ENCODE data around the gene PLEKHA8.
A peak's percentile ranks its signal among the peaks of the same experiment; 100 is the strongest.

The PLEKHA8 gene

DNA sequence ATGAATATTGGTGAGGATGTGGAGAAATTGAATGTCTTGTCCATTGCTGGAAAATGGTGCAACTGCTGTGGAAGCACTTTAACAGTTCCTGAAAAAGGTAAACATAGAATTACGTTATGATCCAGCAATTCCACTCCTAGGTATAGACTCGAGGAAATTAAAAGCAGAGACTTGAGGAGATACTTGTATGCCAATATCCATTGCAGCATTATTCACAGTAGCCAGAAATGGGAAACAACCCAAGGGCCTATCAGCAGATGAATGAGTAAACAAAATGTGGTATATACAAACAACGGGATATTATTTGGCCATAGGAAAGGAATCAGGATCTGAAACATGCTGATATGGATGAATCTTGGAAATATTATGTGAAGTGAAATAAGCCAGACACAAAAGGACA, 74.1 kb downstream of the PLEKHA8 start:
- no peak for DNase-seq (ENCODE audit: low read depth in 1 of 2, low spot score in 1 of 2)

DNA sequence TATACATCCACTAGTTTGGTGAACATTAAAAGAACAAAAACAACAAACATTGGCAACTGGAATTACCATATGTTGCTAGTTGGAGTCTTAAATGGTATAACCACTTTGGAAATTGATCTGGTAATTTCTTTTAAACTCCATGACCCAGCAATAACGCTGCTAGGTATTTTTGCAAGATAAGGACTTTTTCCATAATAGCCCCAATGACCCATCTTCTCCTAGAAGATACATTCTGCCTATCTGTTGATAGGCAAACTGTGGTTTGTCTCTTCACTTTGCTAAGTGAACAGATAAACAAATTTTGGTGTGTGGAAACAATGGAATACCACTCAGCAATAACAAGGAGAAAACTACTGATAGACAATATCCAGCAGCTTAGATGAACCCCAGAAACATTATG, 75.9 kb downstream of the PLEKHA8 start:
- no peak for DNase-seq (ENCODE audit: low read depth in 1 of 2, low spot score in 1 of 2)

DNA sequence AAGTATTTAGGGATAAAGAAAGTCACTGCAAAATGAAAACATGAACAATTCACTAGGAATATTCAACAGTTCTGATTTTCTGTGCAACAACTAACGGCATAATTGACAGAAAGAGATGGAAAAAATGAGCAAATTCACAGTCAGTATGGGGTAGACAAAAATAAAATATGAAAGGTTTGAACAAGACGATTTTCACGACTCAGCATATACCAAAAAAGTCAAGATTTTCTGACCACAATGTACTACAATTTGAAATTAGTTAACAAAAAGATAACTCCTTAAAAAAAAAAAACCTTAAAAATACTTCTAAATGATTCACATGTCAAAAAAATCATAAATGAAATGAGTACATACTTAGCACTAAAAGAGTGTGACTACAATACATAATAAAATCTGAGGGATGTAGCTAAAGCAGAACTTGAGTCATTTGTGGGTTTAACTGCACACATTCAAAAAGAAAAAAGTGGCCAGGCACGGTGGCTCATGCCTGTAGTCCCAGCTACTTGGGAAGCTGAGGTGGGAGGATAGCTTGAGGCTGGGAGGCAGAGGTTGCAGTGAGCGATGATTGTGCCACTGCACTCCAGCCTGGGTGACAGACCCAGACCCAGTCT, 84.0 kb downstream of the PLEKHA8 start:
- no peak for DNase-seq (ENCODE audit: low read depth in 1 of 2, low spot score in 1 of 2)

DNA sequence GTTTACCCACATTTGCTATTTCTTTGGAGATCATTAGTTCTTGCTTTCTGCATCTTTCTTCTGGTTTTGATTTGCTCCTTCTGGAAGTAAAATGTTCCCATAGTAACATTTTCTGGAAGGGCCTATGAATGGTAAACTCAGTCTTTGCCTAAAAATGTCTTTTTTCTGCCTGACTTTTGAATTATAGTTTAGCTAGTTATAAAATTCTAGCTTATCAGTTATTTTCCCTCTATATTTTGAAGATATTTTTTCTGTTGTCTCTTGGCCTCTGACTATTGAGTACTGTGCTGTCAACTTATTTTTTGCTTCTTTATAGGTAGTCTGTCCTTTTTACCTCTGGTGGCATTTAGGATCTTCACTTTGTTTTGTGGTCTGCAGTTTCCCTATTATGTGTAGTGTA, 84.9 kb downstream of the PLEKHA8 start:
- DNase-seq (ENCODE audit: low read depth in 1 of 2, low spot score in 1 of 2), result no peak

DNA sequence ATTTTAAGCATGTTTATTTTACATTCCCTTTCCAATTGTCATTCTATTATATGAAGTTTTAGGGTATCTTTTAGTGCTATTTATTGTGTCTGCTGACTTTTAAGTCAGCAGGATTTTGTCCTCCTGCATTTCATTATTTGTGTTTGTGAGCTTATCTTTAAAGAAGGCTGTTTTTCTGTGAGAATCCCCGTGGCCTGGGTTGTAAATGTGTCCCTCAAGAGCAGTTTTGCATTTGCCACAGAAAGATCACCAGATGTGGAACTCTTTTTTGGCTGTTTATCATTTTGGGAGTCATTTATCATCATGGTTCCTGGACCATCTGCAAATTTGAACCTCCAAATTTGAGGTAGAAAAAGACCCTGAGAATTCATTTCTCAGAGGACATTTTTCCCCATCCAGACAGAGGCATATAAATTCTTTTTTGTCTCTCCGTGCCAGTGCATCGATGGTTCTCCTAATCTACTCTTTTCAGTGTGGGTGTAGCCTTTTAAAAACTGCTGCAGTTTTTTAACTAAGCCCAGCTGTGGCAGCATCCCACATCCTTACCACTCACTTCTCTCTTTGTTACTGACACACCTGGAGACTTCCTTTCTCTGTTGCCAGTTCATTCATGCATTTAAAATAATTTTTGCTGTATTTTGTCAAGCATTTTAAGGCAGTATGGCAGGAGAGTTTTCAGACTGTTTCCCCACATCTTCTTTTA, 86.5 kb downstream of the PLEKHA8 start:
- no peak for DNase-seq (ENCODE audit: low read depth in 1 of 2, low spot score in 1 of 2)

DNA sequence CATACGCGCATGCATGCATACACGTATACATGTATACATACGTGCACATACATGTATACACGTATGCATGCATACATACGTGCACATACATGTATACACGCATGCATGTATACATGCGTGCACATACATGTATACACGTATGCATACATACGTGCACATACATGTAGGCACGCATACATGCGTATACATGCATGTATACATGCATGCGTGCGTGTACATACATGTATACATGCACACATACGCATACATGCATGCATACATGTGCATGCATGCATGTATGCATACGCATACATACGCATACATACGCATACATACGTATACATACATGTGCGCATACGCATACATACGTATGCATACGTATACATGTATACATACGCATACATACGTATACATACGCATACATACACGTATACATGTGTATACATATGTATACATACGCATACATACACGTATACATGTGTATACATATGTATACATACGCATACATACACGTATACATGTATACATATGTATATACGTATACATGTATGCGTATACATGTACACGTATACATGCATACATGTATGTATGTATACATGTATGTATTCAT, 87.6 kb downstream of the PLEKHA8 start:
- DNase-seq (ENCODE audit: low read depth in 1 of 2, low spot score in 1 of 2), result no peak

DNA sequence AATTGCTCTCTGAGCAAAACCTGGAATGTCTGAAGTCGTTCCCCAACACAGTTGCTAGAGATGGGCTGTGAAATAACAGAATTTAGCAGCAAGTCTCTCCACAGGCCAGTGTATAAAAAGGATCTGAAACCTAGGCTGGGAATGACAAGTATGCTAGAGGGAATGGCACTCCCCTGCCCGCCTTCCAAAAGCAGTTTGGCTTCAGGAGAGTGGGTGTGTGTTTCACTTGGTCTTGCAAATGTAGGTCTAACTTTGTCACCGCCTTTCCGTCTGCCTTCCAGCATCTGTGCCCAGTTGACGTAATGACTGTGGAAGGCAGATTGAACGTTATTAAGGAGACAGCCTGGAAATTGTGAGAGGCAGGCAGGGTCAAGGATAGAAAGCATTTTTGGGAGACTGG, 88.6 kb downstream of the PLEKHA8 start:
- no peak for DNase-seq (ENCODE audit: low read depth in 1 of 2, low spot score in 1 of 2)

DNA sequence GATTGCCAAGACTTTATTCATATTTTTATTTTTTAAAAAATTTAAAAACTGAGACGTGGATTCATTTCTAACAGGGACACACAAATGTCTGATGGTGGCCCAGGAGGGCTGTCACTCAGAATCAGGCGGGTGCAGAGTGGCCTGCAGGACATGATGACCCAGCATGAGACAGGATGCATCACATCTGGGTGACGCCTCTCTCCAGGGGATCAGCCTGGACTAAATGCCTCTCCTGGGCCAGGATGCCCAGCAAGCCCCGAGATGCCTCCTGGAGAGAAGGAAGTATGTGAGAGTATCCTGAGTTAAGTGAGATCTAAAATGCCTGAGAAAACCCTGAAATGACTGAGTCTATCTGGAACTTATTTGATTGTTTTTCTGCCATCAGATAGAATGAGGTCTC, 89.7 kb downstream of the PLEKHA8 start:
- DNase-seq (ENCODE audit: low read depth in 1 of 2, low spot score in 1 of 2), result no peak

DNA sequence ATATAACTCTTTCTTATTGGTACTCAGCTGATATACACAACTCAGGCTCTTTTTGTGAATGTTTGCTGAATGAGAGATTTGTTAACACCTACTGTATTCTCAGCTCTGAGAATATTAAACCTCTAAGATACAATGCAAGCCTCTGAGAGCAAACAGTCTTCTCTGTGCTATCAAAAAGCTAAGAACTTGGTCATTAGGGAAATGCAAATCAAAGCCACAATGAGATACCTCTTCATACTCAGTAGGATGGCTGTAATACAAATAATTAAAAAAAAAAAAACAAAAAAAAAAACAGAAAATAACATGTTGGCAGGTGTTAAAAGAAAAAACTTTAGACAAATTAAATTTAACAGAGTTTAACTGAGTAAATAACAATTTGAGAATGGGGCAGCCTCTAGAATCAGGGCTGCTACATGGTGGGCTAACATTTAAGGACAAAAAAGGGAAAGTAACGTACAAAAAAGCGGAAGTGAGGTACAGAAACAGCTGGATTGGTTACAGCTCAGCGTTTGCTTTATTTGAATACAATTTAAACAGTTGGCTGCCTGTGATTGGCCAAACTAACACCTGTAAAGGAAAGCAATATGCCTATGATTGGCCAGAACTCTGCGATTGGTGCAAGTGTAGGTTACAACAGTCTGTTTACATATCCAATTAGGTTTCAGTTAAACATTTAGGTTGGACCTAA, 91.8 kb downstream of the PLEKHA8 start:
- no peak for DNase-seq (ENCODE audit: low read depth in 1 of 2, low spot score in 1 of 2)

DNA sequence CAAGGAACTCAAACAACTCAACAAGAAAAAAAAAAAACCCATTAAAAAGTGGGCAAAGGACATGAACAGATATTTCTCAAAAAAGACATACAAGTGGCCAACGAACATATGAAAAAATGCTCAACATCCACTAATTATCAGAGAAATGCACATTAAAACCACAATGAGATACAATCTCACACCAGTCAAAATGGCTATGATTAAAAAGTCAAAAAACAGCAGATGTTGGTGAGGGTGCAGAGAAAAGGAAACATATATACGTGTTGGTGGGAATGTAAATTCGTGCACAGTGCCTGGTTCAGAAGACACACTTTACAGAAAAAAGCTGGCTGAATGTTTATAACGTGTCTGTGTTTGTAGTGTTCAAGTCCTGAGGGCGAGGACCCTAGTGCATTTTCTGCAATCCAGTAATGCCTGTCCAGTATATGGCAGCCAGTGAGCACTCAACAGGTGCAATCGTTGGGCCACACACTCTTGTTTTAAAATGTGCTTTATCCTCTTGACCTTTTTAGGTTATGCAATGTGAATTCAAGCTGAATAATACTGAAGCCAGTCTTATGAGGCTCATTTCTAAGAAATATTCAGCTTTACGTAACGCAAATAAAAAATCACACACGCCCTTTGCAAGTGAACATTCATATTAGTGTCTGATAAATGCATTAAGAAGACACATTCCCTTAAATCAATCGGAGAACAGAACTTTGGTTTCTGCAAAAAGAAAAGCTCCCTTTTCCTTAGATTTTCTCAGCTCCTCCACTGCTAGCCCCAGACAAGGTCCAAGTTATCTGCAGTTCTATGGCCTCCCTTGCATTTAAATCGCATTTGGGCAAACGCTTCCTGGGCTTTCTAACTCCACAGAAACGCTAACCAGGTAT, 105.8 kb downstream of the PLEKHA8 start:
- no peak for DNase-seq (ENCODE audit: low read depth in 1 of 2, low spot score in 1 of 2)

DNA sequence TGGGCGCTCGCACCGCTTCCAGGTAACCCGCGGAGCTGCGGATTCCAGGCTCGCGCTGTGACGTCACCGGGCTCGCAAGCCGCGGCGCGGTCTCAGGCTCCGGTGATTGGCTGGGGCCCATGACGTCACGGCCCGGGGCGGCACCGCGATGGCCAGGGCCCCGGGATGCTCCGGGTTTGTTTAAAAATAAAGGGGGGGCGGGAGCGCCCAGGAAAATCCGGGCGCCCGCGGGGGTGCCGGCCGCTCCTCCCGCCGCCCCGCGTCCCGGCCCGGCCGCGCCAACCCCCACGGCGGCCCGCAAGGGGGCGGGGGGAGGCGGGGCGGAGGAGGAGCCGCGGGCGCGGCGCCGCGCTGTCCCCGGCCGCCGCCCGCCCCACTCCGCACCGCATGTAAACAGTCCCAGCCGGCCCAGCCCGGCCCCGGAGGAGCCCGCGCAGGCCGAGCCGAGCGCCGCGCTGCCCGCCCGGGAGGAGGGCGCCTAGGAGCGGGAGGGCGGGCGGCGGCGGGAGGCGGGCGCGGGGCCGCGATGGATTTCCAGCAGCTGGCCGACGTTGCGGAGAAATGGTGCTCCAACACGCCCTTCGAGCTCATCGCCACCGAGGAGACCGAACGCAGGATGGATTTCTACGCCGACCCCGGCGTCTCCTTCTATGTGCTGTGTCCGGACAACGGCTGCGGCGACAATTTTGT, 106.5 kb downstream of the PLEKHA8 start, which contains the start of gene MTURN:
Gene MTURN (plus strand): TSS at position 376 of the 690 bp plus-strand sequence. CDS start 151 bp downstream, at position 527.
- DNase-seq (ENCODE audit: low read depth in 1 of 2, low spot score in 1 of 2), result peak; percentile 67 to 80

DNA sequence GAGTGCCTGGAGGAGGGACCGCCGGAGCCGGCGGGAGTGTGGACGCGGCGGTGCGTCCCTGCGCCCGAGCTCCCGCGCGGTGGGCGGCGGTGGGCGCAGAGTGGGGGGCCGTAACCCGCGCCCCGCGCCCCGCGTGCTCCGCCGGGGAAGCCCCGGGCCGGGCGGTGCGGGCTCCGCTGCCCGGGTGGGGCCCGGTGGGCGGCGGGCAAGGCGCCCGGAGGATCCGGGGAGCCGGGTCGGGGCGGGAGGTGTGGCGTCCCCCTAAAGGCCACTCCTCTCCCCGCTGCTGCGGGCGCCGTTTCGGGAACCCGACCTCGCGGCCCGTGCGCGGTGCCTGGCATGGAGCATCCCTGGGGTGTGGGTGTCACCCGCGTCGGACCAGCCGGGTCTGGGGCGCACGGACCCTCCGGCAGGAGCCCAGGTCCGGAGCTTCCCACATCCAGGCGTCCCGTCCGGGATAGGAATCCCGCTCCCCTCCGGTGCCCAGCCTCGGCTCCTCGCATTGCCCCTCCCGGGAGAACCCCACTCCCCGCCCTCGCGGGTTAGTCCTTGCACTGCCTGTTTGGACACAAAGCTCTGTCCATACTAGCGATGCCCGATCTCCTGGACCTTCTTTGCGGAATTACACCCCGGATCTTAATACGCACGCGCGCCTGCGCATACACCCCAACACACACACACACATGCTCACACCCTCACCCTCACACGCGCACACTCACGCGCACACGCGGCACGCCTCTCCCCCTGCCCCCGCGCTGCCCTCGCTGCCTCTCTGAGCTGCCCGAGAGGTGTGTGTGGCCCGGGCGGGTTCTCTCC, 107.3 kb downstream of the PLEKHA8 start:
- peak; percentile 25 to 29 for DNase-seq (ENCODE audit: low read depth in 1 of 2, low spot score in 1 of 2)

DNA sequence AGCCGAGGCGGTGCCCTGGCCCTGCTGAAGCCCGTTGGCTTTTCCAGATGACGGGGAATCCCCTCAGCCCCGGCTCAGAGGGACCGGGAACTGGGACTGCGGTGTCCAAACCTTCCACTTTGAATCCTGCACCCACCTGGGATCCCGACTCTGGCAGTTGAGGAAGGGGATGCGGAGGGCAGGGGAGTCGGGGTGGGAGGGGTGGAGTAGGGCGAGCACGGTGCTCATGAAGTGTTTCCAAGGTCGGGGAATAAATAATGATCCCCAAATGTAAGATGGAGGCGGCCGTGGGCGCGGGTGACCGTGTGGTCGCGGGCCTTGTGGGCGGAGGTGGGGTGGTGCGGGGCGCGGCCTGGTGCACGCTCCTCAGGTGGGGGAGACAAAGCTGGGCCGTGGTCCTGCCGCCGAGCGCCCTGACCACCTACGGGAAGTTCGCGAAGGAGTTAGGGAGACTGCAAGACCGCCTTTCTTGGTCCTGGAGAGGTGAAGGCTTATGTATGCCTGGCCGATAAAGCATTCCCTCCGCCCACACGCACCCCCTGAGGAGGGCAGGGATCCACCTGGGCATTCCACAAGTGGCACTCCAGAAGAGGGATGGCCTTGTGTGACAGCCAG, 108.0 kb downstream of the PLEKHA8 start:
- no peak for DNase-seq (ENCODE audit: low read depth in 1 of 2, low spot score in 1 of 2)

DNA sequence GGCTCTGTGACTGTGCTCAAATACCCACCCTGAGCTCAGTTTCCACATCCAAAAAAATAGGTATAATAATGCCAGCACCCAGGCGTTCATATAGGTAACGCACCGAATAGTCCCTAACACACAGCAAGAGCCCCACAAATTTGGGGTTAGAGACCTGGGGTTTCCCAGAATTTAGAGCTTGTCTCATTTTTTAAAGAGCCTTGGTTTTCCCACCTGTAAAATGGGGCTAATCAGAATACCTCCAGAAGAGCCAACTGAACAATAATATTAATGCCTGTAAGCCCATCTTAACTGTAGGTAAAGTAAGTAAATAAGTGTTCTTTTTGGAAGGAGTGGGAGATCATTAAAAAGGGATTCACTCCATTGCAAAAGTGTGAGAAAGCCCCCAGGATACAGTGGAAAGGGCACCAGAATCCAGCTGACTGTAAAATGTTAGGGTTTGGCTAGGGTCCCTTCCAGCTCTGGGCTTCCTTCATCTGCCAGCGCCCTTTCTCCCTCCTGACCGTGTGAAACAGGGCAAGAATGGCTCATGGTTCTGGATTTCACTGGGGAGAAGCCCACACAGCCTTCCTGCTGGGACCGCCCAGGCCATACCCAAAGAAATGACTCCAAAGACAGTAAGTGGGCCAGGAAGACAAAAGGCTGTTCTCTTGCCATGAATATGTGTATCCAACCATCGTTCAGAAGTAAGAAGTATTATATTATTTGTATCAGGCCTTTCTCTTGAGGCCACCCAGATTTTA, 108.7 kb downstream of the PLEKHA8 start:
- DNase-seq (ENCODE audit: low read depth in 1 of 2, low spot score in 1 of 2), result no peak

DNA sequence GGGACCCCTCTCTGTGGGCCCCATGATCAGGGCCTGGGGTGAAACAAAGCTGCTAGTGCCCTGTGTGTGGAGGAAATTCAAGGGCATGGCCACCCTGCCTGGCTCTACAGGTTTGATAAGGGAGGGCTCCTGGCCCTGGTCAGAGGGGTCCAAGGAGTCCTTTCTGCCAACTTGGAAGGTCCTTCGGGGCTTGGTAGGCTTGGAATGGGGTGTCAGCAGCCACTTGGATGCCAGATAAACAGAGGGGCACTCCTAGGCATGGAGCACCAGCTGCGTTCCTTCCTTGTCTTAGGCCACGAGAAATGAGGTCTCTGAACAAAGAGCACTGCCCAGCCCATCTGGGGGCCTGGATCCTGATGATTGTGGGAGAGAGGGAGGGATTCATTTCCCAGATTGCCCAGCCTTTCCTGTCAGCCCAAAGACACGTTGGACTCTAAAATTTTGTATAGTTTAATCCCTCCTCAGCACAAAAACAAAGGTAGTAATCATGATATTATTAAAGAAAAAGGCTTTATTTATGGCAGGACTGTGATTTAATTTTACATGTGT, 111.7 kb downstream of the PLEKHA8 start:
- no peak for DNase-seq (ENCODE audit: low read depth in 1 of 2, low spot score in 1 of 2)

DNA sequence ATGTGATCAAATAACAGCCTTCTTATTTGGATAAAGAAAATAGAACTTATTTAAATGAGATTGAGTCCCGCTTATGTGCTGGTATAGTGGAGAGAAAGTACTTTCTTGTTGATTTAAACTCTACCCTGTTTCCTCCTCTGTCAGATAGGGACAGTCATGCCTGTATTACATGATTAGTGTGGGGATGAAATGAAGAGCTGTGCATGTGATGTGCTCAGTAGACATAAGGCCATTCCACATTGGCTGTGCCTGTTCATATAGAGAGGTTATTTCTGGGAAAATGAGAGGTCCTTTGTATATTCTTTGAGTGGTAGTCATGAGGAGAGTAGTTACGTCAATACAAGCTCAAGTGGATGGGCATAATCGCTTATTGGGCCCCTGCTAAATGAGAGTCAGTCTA, 112.2 kb downstream of the PLEKHA8 start:
- no peak for DNase-seq (ENCODE audit: low read depth in 1 of 2, low spot score in 1 of 2)

DNA sequence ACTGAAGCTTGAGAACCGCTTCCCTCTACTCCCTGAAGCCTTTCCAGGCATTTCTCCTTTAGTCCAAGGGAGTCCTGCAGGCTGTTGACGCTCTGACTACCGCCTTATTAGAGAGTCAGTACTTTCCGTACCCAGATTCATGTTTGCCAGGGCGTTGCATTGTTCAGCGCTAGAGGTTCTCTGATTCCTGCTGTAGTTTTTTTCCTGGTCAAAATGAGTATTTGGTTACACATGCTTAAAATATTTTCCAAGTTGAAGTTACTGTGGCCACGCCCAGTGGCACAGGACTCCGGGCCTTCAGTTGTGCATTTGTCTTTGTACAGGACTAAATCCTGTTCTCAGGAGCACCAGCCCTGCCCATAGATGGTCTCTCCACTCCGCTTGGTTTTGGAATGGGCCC, 114.5 kb downstream of the PLEKHA8 start:
- DNase-seq (ENCODE audit: low read depth in 1 of 2, low spot score in 1 of 2), result no peak

DNA sequence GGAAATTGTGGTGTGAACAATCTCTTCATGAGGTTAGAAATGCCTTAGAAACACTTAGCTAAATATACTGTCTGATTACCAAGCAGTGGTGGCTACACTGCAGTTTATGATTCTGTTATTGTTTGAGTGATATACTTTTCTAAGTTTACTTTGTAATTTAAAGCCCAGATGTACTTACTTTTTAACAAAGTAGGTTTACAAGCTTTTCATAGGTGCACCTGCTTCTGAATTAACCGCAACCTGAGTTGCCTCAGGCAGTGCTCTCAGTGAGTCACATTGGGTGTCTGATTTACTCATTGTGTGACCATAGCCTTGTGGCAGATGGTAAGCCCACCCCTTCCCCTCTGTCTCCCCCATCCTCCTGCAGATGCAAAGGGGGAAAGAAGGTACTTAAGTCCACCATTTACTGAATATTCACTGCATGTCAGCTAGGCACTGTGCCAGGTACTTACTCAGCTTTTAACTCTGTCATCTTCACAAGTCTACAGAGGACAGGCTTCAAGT, 115.6 kb downstream of the PLEKHA8 start:
- no peak for DNase-seq (ENCODE audit: low read depth in 1 of 2, low spot score in 1 of 2)

Measured in activated T-helper 1 cell treated with anti-CD3 and anti-CD28 coated beads, Interleukin-2, amount 50 U/mL, for 16 hours (primary cell).